Measurements from ENCODE around the gene ZFP36L2. TPM values are rescaled to one million over a fixed set of nuclear protein-coding genes. Genes with fewer than 3 reads are reported as not detected.

ZFP36L2 gene
- total and polyA plus RNA-seq, 2 donors (not counting 3 experiments of a cell fraction or from before 2014, with no cell fraction given) = 14.5 to 75.9 TPM

- intact Hi-C loops (cut with micrococcal nuclease) = loop anchor here (2.0 to 10.0 kb wide), 3 partner anchors 56 to 216 kb away; no protein-coding TSS in a partner anchor
- FAIRE-seq (peak; percentile 8), DNase-seq (ENCODE audit: low read depth, low spot score) (no peak)
- CTCF ChIA-PET = interaction anchor here (0.8 to 1.7 kb wide), 9 partner anchors 9 to 217 kb away, joined by 3 to 7 read pairs (median 4); no protein-coding TSS in a partner anchor
- Histone ChIP-seq H3K27ac (ENCODE audit: insufficient read depth, low read depth, low read length) (peak overlapping the region; percentile 84), H3K79me2 (ENCODE audit: control insufficient read depth, insufficient read depth, low read length) (no peaks in the 10 kb centered on the region), H3K27me3 (ENCODE audit: control insufficient read depth in 2 of 2, insufficient read depth in 2 of 2, low read length in 2 of 2) (no peaks in the 10 kb centered on the region), H3K9ac (replicated peaks; ENCODE audit: extremely low read depth, insufficient read depth, low read length) (peak overlapping the region; percentile 27), H3K4me2 (ENCODE audit: insufficient read depth, low read length) (peak overlapping the region; percentile 4), H3K4me3 (replicated peaks in 1 of 3; ENCODE audit: insufficient read depth in 1 of 3, low read depth in 1 of 3, low read length in 3 of 3) (no peak overlapping the region), H3K9me1 (replicated peaks; ENCODE audit: control insufficient read depth, extremely low read depth, insufficient read depth, low read length) (no peaks in the 10 kb centered on the region), H4K20me1 (replicated peaks; ENCODE audit: control insufficient read depth, extremely low read depth, insufficient read depth, low read length) (no peaks in the 10 kb centered on the region), H3K9me3 (replicated peaks; ENCODE audit: control insufficient read depth, insufficient read depth, low read length) (no peaks in the 10 kb centered on the region), H3K36me3 (ENCODE audit: control insufficient read depth in 2 of 2, extremely low read depth in 1 of 2, insufficient read depth in 2 of 2, low read length in 2 of 2) (no peaks in the 10 kb centered on the region), H2AFZ (ENCODE audit: low read depth, low read length) (no peak overlapping the region), H3K4me1 (ENCODE audit: control insufficient read depth, extremely low read depth, insufficient read depth, low read length) (peaks cover 16% of the 10 kb centered on the region)
- dilution Hi-C loops (cut with MboI; ENCODE audit: extremely low pct_ligation_motif_present, low sequenced_read_pairs) = no loop called here
- POLR2A ChIA-PET = interaction anchor here (1.0 to 1.1 kb wide), 2 partner anchors 42 to 158 kb away, joined by 3 to 4 read pairs; no protein-coding TSS in a partner anchor
- BruUV-seq (replicated peaks) = TSS peak; percentile 77
- TF ChIP-seq MYC (IDR thresholded peaks at IDR 0.05; ENCODE audit: low read depth, low read length) (no peak), JUN (IDR thresholded peaks at IDR 0.05; ENCODE audit: borderline replicate concordance, insufficient read depth, insufficient read length, low read depth) (no peak), POLR2AphosphoS5 (IDR thresholded peaks at IDR 0.05; ENCODE audit: insufficient read depth, low read depth, low read length) (no peak)
These were observed 41.9 kb upstream of the ZFP36L2 start for GRCh38 chr2:43268066-43268953.

GRCh38 chr2:43267381-43267780, 41.0 kb upstream of the ZFP36L2 start:
- H3K27me3 ChIP-seq (ENCODE audit: control insufficient read depth in 2 of 2, insufficient read depth in 2 of 2, low read length in 2 of 2) = no peaks in the 10 kb centered on the region
- TF ChIP-seq EZH2 (IDR thresholded peaks at IDR 0.05; ENCODE audit: borderline replicate concordance, low read depth, low read length, severe bottlenecking) = no peak
- no peak for TF ChIP-seq FOS (IDR thresholded peaks at IDR 0.05; ENCODE audit: borderline replicate concordance, insufficient read depth, low read length)
- TF ChIP-seq JUN (IDR thresholded peaks at IDR 0.05; ENCODE audit: borderline replicate concordance, insufficient read depth, insufficient read length, low read depth) = no peak
- no peak for TF ChIP-seq MYC (IDR thresholded peaks at IDR 0.05; ENCODE audit: low read depth, low read length)
- no peak overlapping the region for H2AFZ ChIP-seq (ENCODE audit: low read depth, low read length)
- H3K4me1 ChIP-seq (ENCODE audit: control insufficient read depth, extremely low read depth, insufficient read depth, low read length) = peaks cover 16% of the 10 kb centered on the region
- dilution Hi-C loops (cut with MboI; ENCODE audit: extremely low pct_ligation_motif_present, low sequenced_read_pairs) (no loop called here), intact Hi-C loops (cut with micrococcal nuclease) (loop anchor here (10.0 kb wide), 1 partner anchor 217 kb away; no protein-coding TSS in a partner anchor)
- no peaks in the 10 kb centered on the region for H3K79me2 ChIP-seq (ENCODE audit: control insufficient read depth, insufficient read depth, low read length)
- POLR2A ChIA-PET = no interaction called here
- H3K4me3 ChIP-seq (replicated peaks in 1 of 3; ENCODE audit: insufficient read depth in 1 of 3, low read depth in 1 of 3, low read length in 3 of 3) = no peak overlapping the region
- no peak overlapping the region for H3K9ac ChIP-seq (replicated peaks; ENCODE audit: extremely low read depth, insufficient read depth, low read length)
- no peaks in the 10 kb centered on the region for H3K9me1 ChIP-seq (replicated peaks; ENCODE audit: control insufficient read depth, extremely low read depth, insufficient read depth, low read length)
- CTCF ChIA-PET = interaction anchor here (1.1 kb wide), 1 partner anchor 10 kb away, joined by 4 read pairs; no protein-coding TSS in a partner anchor
- no peak overlapping the region for H3K27ac ChIP-seq (ENCODE audit: insufficient read depth, low read depth, low read length)
- FAIRE-seq = no peak
- no peak overlapping the region for H3K4me2 ChIP-seq (ENCODE audit: insufficient read depth, low read length)
- no peak for DNase-seq (ENCODE audit: low read depth, low spot score)
- H4K20me1 ChIP-seq (replicated peaks; ENCODE audit: control insufficient read depth, extremely low read depth, insufficient read depth, low read length) = no peaks in the 10 kb centered on the region
- BruUV-seq (replicated peaks) = no TSS peak
- no peaks in the 10 kb centered on the region for H3K9me3 ChIP-seq (replicated peaks; ENCODE audit: control insufficient read depth, insufficient read depth, low read length)
- no peaks in the 10 kb centered on the region for H3K36me3 ChIP-seq (ENCODE audit: control insufficient read depth in 2 of 2, extremely low read depth in 1 of 2, insufficient read depth in 2 of 2, low read length in 2 of 2)
